Gastroesophageal sphincter (tissue), 4 donors: Measurements from ENCODE around the gene CD72. TPM values are rescaled to one million over a fixed set of nuclear protein-coding genes. Genes with fewer than 3 reads are reported as not detected.

Source experiments
- ATAC-seq: fragments of 150-250 bp; one replicate; pipeline ENCODE4 v1.9.1; 2016; ENCODE audit warnings: mild to moderate bottlenecking, moderate library complexity
- H3K27ac ChIP-seq, 4 donors: fragments of 200-600 bp; sonication (generic) in 3 of 4; 1 replicate in 3 of 4; 2 replicates in 1 of 4; pipeline ENCODE4 v1.5.1; 2016 to 2019
- H3K27me3 ChIP-seq: fragments of 200-600 bp; sonication (generic); one replicate; pipeline ENCODE4 v1.5.1; 2019
- H3K36me3 ChIP-seq, 2 donors: fragments of 200-600 bp; sonication (generic); one replicate each; pipeline ENCODE4 v1.5.1; 2019; ENCODE audit warnings: control low read depth in 1 of 2
- H3K4me1 ChIP-seq, 3 donors: fragments of 200-600 bp; sonication (generic); 1 replicate in 2 of 3; 2 replicates in 1 of 3; pipeline ENCODE4 v1.5.1; 2016 to 2019; ENCODE audit warnings: control low read depth in 2 of 3
- H3K4me3 ChIP-seq, 2 donors: fragments of 200-600 bp; sonication (generic); one replicate each; pipeline ENCODE4 v1.5.1; 2019; ENCODE audit warnings: mild to moderate bottlenecking in 1 of 2, moderate library complexity in 1 of 2
- H3K9me3 ChIP-seq, 3 donors: fragments of 200-600 bp; sonication (generic); one replicate each; pipeline ENCODE4 v1.5.1; 2017 to 2019; ENCODE audit warnings: control low read depth in 2 of 3
- CTCF ChIP-seq, 4 experiments: fragments of 200-600 bp in 2 of 4; fragments of 450-650 bp in 2 of 4; sonication (generic) in 1 of 4; IDR thresholded peaks; one replicate each; pipeline ENCODE4 v1.5.1; 2017 to 2019; ENCODE audit warnings: antibody characterized with exemption in 4 of 4, mild to moderate bottlenecking in 2 of 4, moderate library complexity in 2 of 4
- EP300 ChIP-seq: sonication (generic); formaldehyde crosslinking; IDR thresholded peaks from one replicate; pipeline ENCODE4 v1.6.1; 2017; ENCODE audit warnings: antibody characterized with exemption, mild to moderate bottlenecking
- POLR2A ChIP-seq, 2 donors: fragments of 450-650 bp; IDR thresholded peaks; one replicate each; pipeline ENCODE4 v1.6.1; 2017; ENCODE audit warnings: antibody characterized with exemption in 2 of 2, mild to moderate bottlenecking in 2 of 2, moderate library complexity in 1 of 2
- POLR2AphosphoS5 ChIP-seq: sonication (generic); formaldehyde crosslinking; IDR thresholded peaks from one replicate; pipeline ENCODE4 v1.6.1; 2017; ENCODE audit warnings: antibody characterized with exemption
- whole genome bisulfite sequencing, 2 donors: methylation state at CpG; one replicate each; pipeline ENCODE4 v1.1.5; 2018; ENCODE audit warnings: low coverage in 1 of 2; 5-methylcytosine and 5-hydroxymethylcytosine counted together
- total RNA-seq, 4 donors: library from RNA; depleted of rRNA; stranded (reverse); fragments of >200 nt; gene quantifications; one replicate each; pipeline ENCODE4 v1.1.0, GENCODE V29; 2016

CD72 gene
- total RNA-seq, 4 donors from 2014 or later, result 1.0 to 2.0 (median 1.5) TPM

- TF ChIP-seq POLR2A (IDR thresholded peaks at IDR 0.05), result no peak
- TF ChIP-seq POLR2AphosphoS5, result no peak
- TF ChIP-seq CTCF (IDR thresholded peaks at IDR 0.05), result no peak
- TF ChIP-seq EP300, result no peak
- ATAC-seq, result no peak
- Histone ChIP-seq H3K27me3 (no peaks in the 10 kb centered on the region), H3K4me1 (no peaks in the 10 kb centered on the region), H3K4me3 (no peak overlapping the region), H3K9me3 (peaks cover 0 to 18% (median 0%) of the 10 kb centered on the region in 3 donors), H3K27ac (no peak overlapping the region), H3K36me3 (peaks cover 0 to 3% of the 10 kb centered on the region in 2 donors)
- WGBS, 2 donors, result 83 to 91% methylated on average over 4 to 5 of the region's 5 CpGs
Observed at GRCh38 chr9:35577486-35577885, 40.7 kb downstream of the CD72 start.

GRCh38 chr9:35575478-35575877 lies 42.7 kb downstream of the CD72 start:
- no peak overlapping the region for H3K4me3 ChIP-seq
- H3K27ac ChIP-seq, result no peak overlapping the region
- peaks cover 0 to 3% of the 10 kb centered on the region in 2 donors for H3K36me3 ChIP-seq
- peaks cover 0 to 16% (median 0%) of the 10 kb centered on the region in 3 donors for H3K9me3 ChIP-seq
- no peaks in the 10 kb centered on the region for H3K4me1 ChIP-seq
- TF ChIP-seq CTCF (IDR thresholded peaks at IDR 0.05), result no peak
- TF ChIP-seq EP300, result no peak
- no peak for TF ChIP-seq POLR2AphosphoS5
- 92 to 100% methylated on average over 1 to 5 of the region's 5 CpGs for WGBS, 2 donors
- no peak for ATAC-seq
- H3K27me3 ChIP-seq, result no peaks in the 10 kb centered on the region

GRCh38 chr9:35574578-35575122 lies 43.6 kb downstream of the CD72 start:
- H3K9me3 ChIP-seq, result peaks cover 0 to 7% (median 0%) of the 10 kb centered on the region in 3 donors
- 83% methylated on average over 2 of the region's 2 CpGs; no CpG with 5 or more reads in 1 of the 2 donors for WGBS, 2 donors
- H3K4me3 ChIP-seq, result no peak overlapping the region
- no peak overlapping the region for H3K27ac ChIP-seq
- no peaks in the 10 kb centered on the region for H3K27me3 ChIP-seq
- TF ChIP-seq POLR2A (IDR thresholded peaks at IDR 0.05) (no peak), CTCF (IDR thresholded peaks at IDR 0.05) (no peak), POLR2AphosphoS5 (no peak), EP300 (no peak)
- no peaks in the 10 kb centered on the region for H3K4me1 ChIP-seq
- H3K36me3 ChIP-seq, result no peaks in the 10 kb centered on the region
- no peak for ATAC-seq

- no peaks in the 10 kb centered on the region for H3K27me3 ChIP-seq
- 92 to 97% methylated on average over 4 to 6 of the region's 6 CpGs for WGBS, 2 donors
- TF ChIP-seq CTCF (IDR thresholded peaks at IDR 0.05) (no peak), EP300 (no peak), POLR2AphosphoS5 (no peak), POLR2A (IDR thresholded peaks at IDR 0.05) (no peak)
- no peak overlapping the region for H3K4me3 ChIP-seq
- no peaks in the 10 kb centered on the region for H3K36me3 ChIP-seq
- no peaks in the 10 kb centered on the region for H3K4me1 ChIP-seq
- H3K9me3 ChIP-seq, result no peaks in the 10 kb centered on the region
- no peak overlapping the region for H3K27ac ChIP-seq
- ATAC-seq, result no peak
Observed at GRCh38 chr9:35570709-35571504, 47.3 kb downstream of the CD72 start.

GRCh38 chr9:35569206-35569605 lies 49.0 kb downstream of the CD72 start:
- no peaks in the 10 kb centered on the region for H3K9me3 ChIP-seq
- no peak overlapping the region for H3K27ac ChIP-seq
- 77 to 83% methylated on average over 5 of the region's 5 CpGs for WGBS, 2 donors
- peaks cover 0 to 13% (median 11%) of the 10 kb centered on the region in 3 donors for H3K4me1 ChIP-seq
- TF ChIP-seq POLR2AphosphoS5 (no peak), POLR2A (IDR thresholded peaks at IDR 0.05) (no peak), EP300 (no peak), CTCF (IDR thresholded peaks at IDR 0.05) (no peak)
- no peak overlapping the region for H3K4me3 ChIP-seq
- H3K36me3 ChIP-seq, result no peaks in the 10 kb centered on the region
- ATAC-seq, result no peak
- no peaks in the 10 kb centered on the region for H3K27me3 ChIP-seq
